ENCODE data around the gene SLC35E4. TPM values are rescaled to one million over a fixed set of nuclear protein-coding genes. Genes with fewer than 3 reads are reported as not detected.

Gene SLC35E4
- total and polyA plus RNA-seq, 3 donors from 2014 or later: 11.6 to 35.9 (median 11.6) TPM

GRCh38 chr22:30695871-30696655 lies 60.5 kb downstream of the SLC35E4 start:
- no peak for DNase-seq
- Histone ChIP-seq H3K27me3 (no peaks in the 10 kb centered on the region), H3K36me3 (ENCODE audit: low read depth, missing control alignments) (no peaks in the 10 kb centered on the region), H3K27ac (no peak overlapping the region), H3K4me3 (no peak overlapping the region), H3K4me1 (no peaks in the 10 kb centered on the region), H3K9me3 (no peaks in the 10 kb centered on the region)
- TF ChIP-seq, protein P1, sequence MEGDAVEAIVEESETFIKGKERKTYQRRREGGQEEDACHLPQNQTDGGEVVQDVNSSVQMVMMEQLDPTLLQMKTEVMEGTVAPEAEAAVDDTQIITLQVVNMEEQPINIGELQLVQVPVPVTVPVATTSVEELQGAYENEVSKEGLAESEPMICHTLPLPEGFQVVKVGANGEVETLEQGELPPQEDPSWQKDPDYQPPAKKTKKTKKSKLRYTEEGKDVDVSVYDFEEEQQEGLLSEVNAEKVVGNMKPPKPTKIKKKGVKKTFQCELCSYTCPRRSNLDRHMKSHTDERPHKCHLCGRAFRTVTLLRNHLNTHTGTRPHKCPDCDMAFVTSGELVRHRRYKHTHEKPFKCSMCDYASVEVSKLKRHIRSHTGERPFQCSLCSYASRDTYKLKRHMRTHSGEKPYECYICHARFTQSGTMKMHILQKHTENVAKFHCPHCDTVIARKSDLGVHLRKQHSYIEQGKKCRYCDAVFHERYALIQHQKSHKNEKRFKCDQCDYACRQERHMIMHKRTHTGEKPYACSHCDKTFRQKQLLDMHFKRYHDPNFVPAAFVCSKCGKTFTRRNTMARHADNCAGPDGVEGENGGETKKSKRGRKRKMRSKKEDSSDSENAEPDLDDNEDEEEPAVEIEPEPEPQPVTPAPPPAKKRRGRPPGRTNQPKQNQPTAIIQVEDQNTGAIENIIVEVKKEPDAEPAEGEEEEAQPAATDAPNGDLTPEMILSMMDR (IDR thresholded peaks at IDR 0.05): no peak
- TF ChIP-seq POLR2A (IDR thresholded peaks at IDR 0.05): no peak
- 59 to 74% methylated on average over 7 of the region's 7 CpGs for WGBS, 2 donors
- intact Hi-C loops (cut with DNase I; ENCODE audit: low total_unique reads): no loop called here

Other genes starting within 250 kb of the SLC35E4 start
- gene RNF215, start 248.4 kb upstream of the SLC35E4 start, total RNA-seq: 10 to 100 TPM; 20.9 to 24.6 TPM
- 18.2 TPM for gene RNF215, start 248.4 kb upstream of the SLC35E4 start, polyA plus RNA-seq (ENCODE audit: insufficient read depth, low read depth, low replicate concordance)
- 1 to 10 TPM; 2.2 to 3.5 TPM for gene SEC14L2, start 238.8 kb upstream of the SLC35E4 start, total RNA-seq
- 4.7 TPM for gene SEC14L2, start 238.8 kb upstream of the SLC35E4 start, polyA plus RNA-seq (ENCODE audit: insufficient read depth, low read depth, low replicate concordance)
- 10 to 100 TPM in 1 of 2 donors, 1 to 10 TPM in 1; 9.3 to 13.2 TPM for gene MTFP1, start 210.0 kb upstream of the SLC35E4 start, total RNA-seq
- gene MTFP1, start 210.0 kb upstream of the SLC35E4 start, polyA plus RNA-seq (ENCODE audit: insufficient read depth, low read depth, low replicate concordance): 5.7 TPM
- gene SEC14L3, start 163.8 kb upstream of the SLC35E4 start, total RNA-seq: under 1 TPM; 0.24 to 0.25 TPM
- 0.28 TPM for gene SEC14L3, start 163.8 kb upstream of the SLC35E4 start, polyA plus RNA-seq (ENCODE audit: insufficient read depth, low read depth, low replicate concordance)
- gene SEC14L4, start 130.1 kb upstream of the SLC35E4 start, total RNA-seq: 10 to 100 TPM; 27.6 to 28.8 TPM
- 11.5 TPM for gene SEC14L4, start 130.1 kb upstream of the SLC35E4 start, polyA plus RNA-seq (ENCODE audit: insufficient read depth, low read depth, low replicate concordance)
- 10 to 100 TPM; 17.0 to 28.2 TPM for gene SEC14L6, start 89.0 kb upstream of the SLC35E4 start, total RNA-seq
- gene SEC14L6, start 89.0 kb upstream of the SLC35E4 start, polyA plus RNA-seq (ENCODE audit: insufficient read depth, low read depth, low replicate concordance): 12.3 TPM
- 10 to 100 TPM; 11.3 to 18.5 TPM for gene GAL3ST1, start 61.1 kb upstream of the SLC35E4 start, total RNA-seq
- gene GAL3ST1, start 61.1 kb upstream of the SLC35E4 start, polyA plus RNA-seq (ENCODE audit: insufficient read depth, low read depth, low replicate concordance): 4.2 TPM
- gene PES1, start 43.9 kb upstream of the SLC35E4 start, total RNA-seq: 10 to 100 TPM; 96.5 to 99.4 TPM
- gene PES1, start 43.9 kb upstream of the SLC35E4 start, polyA plus RNA-seq (ENCODE audit: insufficient read depth, low read depth, low replicate concordance): 80.3 TPM
- gene TCN2, start 28.6 kb upstream of the SLC35E4 start, total RNA-seq: 10 to 100 TPM; 40.6 to 40.7 TPM
- gene TCN2, start 28.6 kb upstream of the SLC35E4 start, polyA plus RNA-seq (ENCODE audit: insufficient read depth, low read depth, low replicate concordance): 30.5 TPM
- gene DUSP18, start 32.1 kb downstream of the SLC35E4 start, total RNA-seq: 10 to 100 TPM; 29.2 to 42.4 TPM
- 53.9 TPM for gene DUSP18, start 32.1 kb downstream of the SLC35E4 start, polyA plus RNA-seq (ENCODE audit: insufficient read depth, low read depth, low replicate concordance)
- 10 to 100 TPM; 39.5 to 45.4 TPM for gene OSBP2, start 59.1 kb downstream of the SLC35E4 start, total RNA-seq
- gene OSBP2, start 59.1 kb downstream of the SLC35E4 start, polyA plus RNA-seq (ENCODE audit: insufficient read depth, low read depth, low replicate concordance): 68.0 TPM